Neutrophil (primary cell): Measurements from ENCODE around the gene SGCE.

Experiments
- H3K27ac ChIP-seq: fragments of 200-600 bp; sonication (generic); 2 replicates; pipeline ENCODE4 v1.5.1; 2016; ENCODE audit warnings: mild to moderate bottlenecking, moderate library complexity
- H3K27me3 ChIP-seq: fragments of 200-600 bp; sonication (generic); 2 replicates; pipeline ENCODE4 v1.6.0; 2016; ENCODE audit warnings: mild to moderate bottlenecking
- H3K36me3 ChIP-seq: fragments of 200-600 bp; sonication (generic); 2 replicates; pipeline ENCODE4 v1.5.1; 2017
- H3K4me1 ChIP-seq, 2 experiments: fragments of 200-600 bp in 1 of 2; sonication (generic) in 1 of 2; 1 replicate in 1 of 2; 2 replicates in 1 of 2; pipeline versions ENCODE4 v1.5.1 to v1.6.1; 2013 to 2016; ENCODE audit warnings: low read depth in 1 of 2, low read length in 1 of 2, mild to moderate bottlenecking in 1 of 2, moderate library complexity in 1 of 2; ENCODE audit not compliant: control insufficient read depth in 1 of 2, insufficient read depth in 1 of 2
- H3K4me3 ChIP-seq, 2 experiments: fragments of 200-600 bp in 1 of 2; sonication (generic) in 1 of 2; 1 replicate in 1 of 2; 2 replicates in 1 of 2; pipeline ENCODE4 v1.5.1; 2013 to 2016; ENCODE audit warnings: low read depth in 1 of 2, low read length in 1 of 2, mild to moderate bottlenecking in 1 of 2, moderate library complexity in 1 of 2
- H3K9me3 ChIP-seq: fragments of 200-600 bp; sonication (generic); 2 replicates; pipeline ENCODE4 v1.5.1; 2016
- TF ChIP-seq, protein P1 (sequence below): fragments of 200-600 bp; sonication (generic); IDR thresholded peaks from 2 replicates; pipeline ENCODE4 v1.5.1; 2016; ENCODE audit warnings: antibody characterized with exemption

The SGCE gene

DNA sequence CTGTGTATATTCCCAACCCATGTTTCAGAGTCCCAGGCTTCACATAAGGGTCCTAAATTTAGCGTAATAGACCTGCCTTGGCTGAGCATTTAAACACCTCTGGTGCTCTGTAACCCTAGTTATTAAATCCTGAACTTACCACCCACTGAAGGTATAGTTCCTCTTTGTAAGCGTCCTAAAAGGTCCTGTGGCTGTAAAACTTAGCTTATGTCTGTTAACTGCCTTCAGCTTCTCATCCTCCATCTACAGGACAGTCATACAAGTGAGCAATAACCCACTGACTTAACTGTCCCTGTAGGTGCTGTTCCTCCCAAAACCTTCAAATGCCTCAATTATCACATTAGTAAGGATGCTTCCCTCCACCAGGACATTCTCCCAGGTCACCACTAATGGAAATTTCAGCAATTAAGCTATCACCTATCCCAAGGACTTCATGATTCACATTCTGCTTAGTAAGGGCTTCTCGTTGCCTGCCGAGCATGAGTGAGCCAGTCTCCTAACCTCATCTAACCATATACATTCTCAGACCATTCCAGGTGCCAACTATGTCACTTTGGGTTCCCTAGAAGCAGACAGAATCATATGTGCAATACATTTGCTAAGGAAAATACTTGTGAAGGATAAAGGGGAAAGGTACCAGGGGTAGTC is 90.6 kb downstream of the SGCE start:
- no peaks in the 10 kb centered on the region for H3K27me3 ChIP-seq
- no peak overlapping the region for H3K4me3 ChIP-seq
- TF ChIP-seq, protein P1, sequence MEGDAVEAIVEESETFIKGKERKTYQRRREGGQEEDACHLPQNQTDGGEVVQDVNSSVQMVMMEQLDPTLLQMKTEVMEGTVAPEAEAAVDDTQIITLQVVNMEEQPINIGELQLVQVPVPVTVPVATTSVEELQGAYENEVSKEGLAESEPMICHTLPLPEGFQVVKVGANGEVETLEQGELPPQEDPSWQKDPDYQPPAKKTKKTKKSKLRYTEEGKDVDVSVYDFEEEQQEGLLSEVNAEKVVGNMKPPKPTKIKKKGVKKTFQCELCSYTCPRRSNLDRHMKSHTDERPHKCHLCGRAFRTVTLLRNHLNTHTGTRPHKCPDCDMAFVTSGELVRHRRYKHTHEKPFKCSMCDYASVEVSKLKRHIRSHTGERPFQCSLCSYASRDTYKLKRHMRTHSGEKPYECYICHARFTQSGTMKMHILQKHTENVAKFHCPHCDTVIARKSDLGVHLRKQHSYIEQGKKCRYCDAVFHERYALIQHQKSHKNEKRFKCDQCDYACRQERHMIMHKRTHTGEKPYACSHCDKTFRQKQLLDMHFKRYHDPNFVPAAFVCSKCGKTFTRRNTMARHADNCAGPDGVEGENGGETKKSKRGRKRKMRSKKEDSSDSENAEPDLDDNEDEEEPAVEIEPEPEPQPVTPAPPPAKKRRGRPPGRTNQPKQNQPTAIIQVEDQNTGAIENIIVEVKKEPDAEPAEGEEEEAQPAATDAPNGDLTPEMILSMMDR, result no peak
- no peak overlapping the region for H3K27ac ChIP-seq
- no peaks in the 10 kb centered on the region for H3K36me3 ChIP-seq
- peaks cover 0 to 5% of the 10 kb centered on the region in 2 experiments for H3K4me1 ChIP-seq
- no peaks in the 10 kb centered on the region for H3K9me3 ChIP-seq

DNA sequence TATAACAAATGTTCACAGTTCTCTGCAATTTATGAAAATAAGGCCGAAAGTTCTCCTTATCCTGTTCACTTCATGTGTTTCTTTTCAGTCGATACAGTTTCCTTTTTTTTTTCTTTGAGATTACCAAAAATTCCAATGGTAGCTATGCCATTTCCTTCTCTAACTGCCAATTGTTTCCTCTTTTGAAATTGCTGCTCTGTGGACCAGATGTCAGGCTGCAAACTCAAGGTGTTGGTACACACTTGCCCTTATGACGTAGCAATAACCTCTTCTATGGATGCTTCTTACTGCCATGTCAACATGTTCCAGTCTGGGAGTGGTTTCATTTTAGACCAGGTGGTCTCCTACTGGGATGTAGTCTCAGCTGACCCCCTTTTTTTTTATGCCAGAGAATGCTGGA is 93.4 kb downstream of the SGCE start:
- no peaks in the 10 kb centered on the region for H3K36me3 ChIP-seq
- TF ChIP-seq, protein P1, result no peak
- peaks cover 0 to 5% of the 10 kb centered on the region in 2 experiments for H3K4me1 ChIP-seq
- no peaks in the 10 kb centered on the region for H3K9me3 ChIP-seq
- no peak overlapping the region for H3K27ac ChIP-seq
- H3K27me3 ChIP-seq, result no peaks in the 10 kb centered on the region
- no peak overlapping the region for H3K4me3 ChIP-seq

DNA sequence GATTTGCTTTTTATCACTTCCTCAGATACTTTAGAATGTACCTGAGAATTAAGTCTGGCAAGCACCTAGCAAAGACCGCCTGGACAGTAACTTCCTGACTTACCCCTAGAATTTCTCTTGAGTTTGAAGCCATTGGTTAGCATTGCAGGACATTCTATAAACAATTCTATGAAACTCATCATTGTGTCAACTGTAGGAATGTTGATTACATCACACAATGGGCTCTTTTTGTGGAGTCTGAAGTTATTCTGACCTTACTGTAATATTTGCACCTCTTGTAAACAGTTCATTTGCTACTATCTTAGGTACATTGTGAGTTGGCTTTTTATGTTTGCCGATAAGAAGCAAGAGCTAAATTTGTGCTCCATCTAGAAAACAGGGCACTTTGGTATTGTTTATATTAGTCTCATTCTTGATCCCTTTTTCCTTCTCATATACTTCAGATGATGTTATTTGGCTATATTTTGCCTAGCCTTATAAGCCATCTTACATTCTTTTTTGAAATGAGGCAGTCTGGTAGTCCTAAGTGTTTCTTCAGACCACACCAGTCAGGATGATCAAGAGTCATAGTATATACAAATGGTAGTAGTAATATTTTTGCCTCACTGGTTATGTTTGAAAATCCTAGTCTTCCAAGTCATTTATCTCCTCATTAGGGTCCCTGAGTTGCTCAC is 94.0 kb downstream of the SGCE start:
- Histone ChIP-seq H3K4me3 (no peak overlapping the region), H3K27me3 (no peaks in the 10 kb centered on the region), H3K36me3 (no peaks in the 10 kb centered on the region), H3K4me1 (peaks cover 0 to 5% of the 10 kb centered on the region in 2 experiments), H3K27ac (no peak overlapping the region), H3K9me3 (no peaks in the 10 kb centered on the region)
- TF ChIP-seq, protein P1, result no peak

DNA sequence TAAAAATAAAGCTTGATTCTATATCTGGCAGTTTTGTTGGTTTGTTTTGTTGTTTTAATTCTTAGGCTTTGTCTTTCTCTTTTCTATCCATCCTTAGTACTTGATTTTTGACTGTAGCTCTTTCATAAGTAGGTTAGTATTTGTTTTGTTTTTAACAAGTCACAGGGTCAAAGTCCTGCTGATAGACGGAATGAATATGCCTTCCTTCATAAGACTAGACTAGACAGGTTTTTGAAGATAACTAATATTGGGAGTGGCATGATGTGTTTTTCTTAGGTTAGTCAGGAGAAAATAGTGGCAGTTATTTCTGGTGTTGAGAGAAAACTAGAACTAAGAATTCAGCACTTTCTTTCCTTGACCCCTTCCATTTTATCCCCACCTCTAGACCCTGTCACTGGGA is 96.0 kb downstream of the SGCE start:
- Histone ChIP-seq H3K27me3 (no peaks in the 10 kb centered on the region), H3K4me1 (peaks cover 0 to 5% of the 10 kb centered on the region in 2 experiments), H3K9me3 (no peaks in the 10 kb centered on the region), H3K27ac (no peak overlapping the region), H3K4me3 (no peak overlapping the region), H3K36me3 (no peaks in the 10 kb centered on the region)
- TF ChIP-seq, protein P1, result no peak

DNA sequence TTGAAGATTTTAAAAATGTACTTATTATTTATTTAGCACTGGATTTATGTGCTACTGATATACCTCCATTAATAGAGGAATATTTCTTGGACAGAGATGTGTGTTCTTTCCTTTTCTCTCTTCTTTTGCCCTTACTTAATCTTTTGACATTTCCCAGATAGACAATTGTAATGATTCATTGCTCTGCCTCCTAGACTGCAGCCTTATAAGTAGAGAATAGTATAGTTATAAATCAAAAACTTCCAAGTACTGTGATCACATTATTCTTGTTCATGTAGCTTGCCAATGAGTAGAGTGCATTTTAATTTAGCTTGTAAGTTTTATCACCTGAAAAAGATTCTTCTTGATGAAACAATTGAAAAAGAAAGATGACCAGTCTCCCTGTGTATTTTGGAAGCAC is 98.7 kb downstream of the SGCE start:
- no peaks in the 10 kb centered on the region for H3K36me3 ChIP-seq
- H3K27ac ChIP-seq, result no peak overlapping the region
- H3K4me1 ChIP-seq, result peaks cover 0 to 5% of the 10 kb centered on the region in 2 experiments
- no peaks in the 10 kb centered on the region for H3K9me3 ChIP-seq
- no peaks in the 10 kb centered on the region for H3K27me3 ChIP-seq
- TF ChIP-seq, protein P1, result no peak
- no peak overlapping the region for H3K4me3 ChIP-seq
